GM10266 (cell line): ENCODE data around the gene SDK1.

Experiments used
- DNase-seq: peaks from one replicate; pipeline ENCODE4 v3.0.0; 2012; ENCODE audit errors: extremely low spot score
- CTCF ChIP-seq: IDR thresholded peaks from 2 replicates; pipeline ENCODE4 v1.5.1; 2012; ENCODE audit warnings: mild to moderate bottlenecking, low read depth; ENCODE audit not compliant: control insufficient read depth, insufficient read depth; ENCODE audit errors: missing control alignments

Gene SDK1

GRCh38 chr7:4068286-4068685 lies 767.2 kb downstream of the SDK1 start:
- DNase-seq = no peak
- TF ChIP-seq CTCF = no peak

GRCh38 chr7:4069268-4070095 lies 768.4 kb downstream of the SDK1 start:
- no peak for TF ChIP-seq CTCF
- no peak for DNase-seq

- no peak for TF ChIP-seq CTCF
- DNase-seq = no peak
Observed at GRCh38 chr7:4070214-4070613, 769.2 kb downstream of the SDK1 start.

GRCh38 chr7:4071370-4072058 lies 770.5 kb downstream of the SDK1 start:
- no peak for DNase-seq
- no peak for TF ChIP-seq CTCF

- DNase-seq = no peak
- TF ChIP-seq CTCF = no peak
Observed at GRCh38 chr7:4072161-4072925, 771.3 kb downstream of the SDK1 start.

GRCh38 chr7:4073052-4073451 lies 772.0 kb downstream of the SDK1 start:
- no peak for DNase-seq
- no peak for TF ChIP-seq CTCF
